Epithelial cell of proximal tubule (primary cell): ENCODE data around the gene ALAS1. TPM values are rescaled to one million over a fixed set of nuclear protein-coding genes. Genes with fewer than 3 reads are reported as not detected.

Experiments used
- DNase-seq: peaks from one replicate; pipeline ENCODE4 v3.0.0-alpha.2; 2011; ENCODE audit warnings: low read depth
- H3K4me3 ChIP-seq: 2 replicates; pipeline ENCODE4 v1.5.1; 2011; ENCODE audit warnings: low read depth, mild to moderate bottlenecking, low read length
- CTCF ChIP-seq: conservative IDR thresholded peaks from 2 replicates; pipeline ENCODE4 v1.5.1; 2012; ENCODE audit warnings: low read depth, mild to moderate bottlenecking, low read length
- total RNA-seq: library from RNA; depleted of rRNA; stranded (reverse); fragments of >200 nt; gene quantifications from 2 replicates; pipeline ENCODE4 v1.2.3, GENCODE V29; 2015

The ALAS1 gene
- total RNA-seq, 1 donor from 2014 or later: 56.3 TPM

GRCh38 chr3:52216585-52217408 lies 18.8 kb downstream of the ALAS1 start:
- H3K4me3 ChIP-seq: no peak overlapping the region
- DNase-seq: peak; percentile 46
- TF ChIP-seq CTCF: peak; percentile 7

- TF ChIP-seq CTCF: no peak
- DNase-seq: no peak
- H3K4me3 ChIP-seq: no peak overlapping the region
Observed at GRCh38 chr3:52217409-52217805, 19.4 kb downstream of the ALAS1 start.

GRCh38 chr3:52218026-52218425 lies 20.1 kb downstream of the ALAS1 start:
- TF ChIP-seq CTCF: no peak
- no peak overlapping the region for H3K4me3 ChIP-seq
- no peak for DNase-seq

- DNase-seq: no peak
- no peak for TF ChIP-seq CTCF
- no peak overlapping the region for H3K4me3 ChIP-seq
Observed at GRCh38 chr3:52218454-52218853, 20.5 kb downstream of the ALAS1 start.

GRCh38 chr3:52218937-52219650 lies 21.1 kb downstream of the ALAS1 start:
- no peak for DNase-seq
- TF ChIP-seq CTCF: no peak
- no peak overlapping the region for H3K4me3 ChIP-seq

- no peak for DNase-seq
- no peak overlapping the region for H3K4me3 ChIP-seq
- peak; percentile 95 for TF ChIP-seq CTCF
Observed at GRCh38 chr3:52220380-52221026, 22.5 kb downstream of the ALAS1 start.
